Endothelial cell of umbilical vein (primary cell): ENCODE data around the gene ATN1. TPM values are rescaled to one million over a fixed set of nuclear protein-coding genes. Genes with fewer than 3 reads are reported as not detected.

Experiments used
- BruUV-seq: library from RNA; stranded (reverse); fragments of 400-500 nt; replicated peaks from 2 replicates; lab custom pipeline; 2021; lab: Mats Ljungman, UMichigan
- CTCF ChIA-PET: fragments of 300-600, 350-600 bp; sonication (Branson Sonifier 250); formaldehyde crosslinking; loops from one replicate; lab custom pipeline; 2021; ENCODE audit warnings: antibody characterized with exemption, inconsistent platforms; lab: Charles Lee
- POLR2A ChIA-PET: fragments of 300-600, 350-600 bp; sonication (Branson Sonifier 250); formaldehyde crosslinking; loops from one replicate; lab custom pipeline; 2021; ENCODE audit warnings: antibody characterized with exemption, inconsistent platforms; lab: Charles Lee
- DNase-seq: peaks from one replicate; pipeline ENCODE4 v3.0.0-alpha.2; 2011; ENCODE audit warnings: low read depth, low spot score
- FAIRE-seq: peaks from 2 replicates; lab custom pipeline; 2011; peaks lifted over from hg19 to GRCh38; lab: Jason Lieb, UNC
- H2AFZ ChIP-seq: 2 replicates; pipeline ENCODE4 v1.6.0; 2012; ENCODE audit warnings: low read depth, low read length, control low read depth, inconsistent platforms
- H3K27ac ChIP-seq: 2 replicates; pipeline ENCODE4 v1.5.1; 2011; ENCODE audit warnings: low read depth, mild to moderate bottlenecking, control low read depth, low read length, moderate library complexity; ENCODE audit not compliant: insufficient read depth
- H3K27me3 ChIP-seq, 2 experiments: 2 replicates each; pipeline versions ENCODE4 v1.6.0 to v1.6.1; 2011; ENCODE audit warnings: low read length in 2 of 2, mixed read lengths in 1 of 2; ENCODE audit not compliant: control insufficient read depth in 2 of 2, insufficient read depth in 2 of 2
- H3K36me3 ChIP-seq, 2 experiments: 2 replicates in 1 of 2; 3 replicates in 1 of 2; pipeline ENCODE4 v1.5.1; 2011; ENCODE audit warnings: low read length in 2 of 2, mild to moderate bottlenecking in 1 of 2, moderate library complexity in 1 of 2; ENCODE audit not compliant: control insufficient read depth in 2 of 2, insufficient read depth in 2 of 2; ENCODE audit errors: extremely low read depth in 1 of 2
- H3K4me1 ChIP-seq: 3 replicates; pipeline ENCODE4 v1.5.1; 2011; ENCODE audit warnings: mild to moderate bottlenecking, low read length; ENCODE audit not compliant: control insufficient read depth, insufficient read depth; ENCODE audit errors: extremely low read depth
- H3K4me2 ChIP-seq: 2 replicates; pipeline ENCODE4 v1.6.1; 2011; ENCODE audit warnings: low read length, control low read depth, mixed read lengths; ENCODE audit not compliant: insufficient read depth
- H3K4me3 ChIP-seq, 3 experiments: fragments of 200-600 bp in 1 of 3; sonication (generic), shearing (Covaris generic) in 1 of 3; replicated peaks in 1 of 3; 2 replicates each; pipeline ENCODE4 v1.5.1; 2011 to 2016; ENCODE audit warnings: control low read depth in 3 of 3, low read length in 3 of 3, mild to moderate bottlenecking in 2 of 3, inconsistent platforms in 1 of 3, low read depth in 1 of 3, moderate library complexity in 1 of 3; ENCODE audit not compliant: insufficient read depth in 1 of 3
- H3K79me2 ChIP-seq: 2 replicates; pipeline ENCODE4 v1.6.0; 2012; ENCODE audit warnings: low read length, inconsistent platforms; ENCODE audit not compliant: control insufficient read depth, insufficient read depth
- H3K9ac ChIP-seq: replicated peaks from 2 replicates; pipeline ENCODE3; 2011; ENCODE audit warnings: low read length, control low read depth; ENCODE audit not compliant: insufficient read depth; ENCODE audit errors: extremely low read depth
- H3K9me1 ChIP-seq: replicated peaks from 3 replicates; pipeline ENCODE4 v1.6.0; 2011; ENCODE audit warnings: mild to moderate bottlenecking, low read length; ENCODE audit not compliant: control insufficient read depth, insufficient read depth; ENCODE audit errors: extremely low read depth
- H3K9me3 ChIP-seq: replicated peaks from 2 replicates; pipeline ENCODE4 v1.5.1; 2012; ENCODE audit warnings: low read length, inconsistent platforms; ENCODE audit not compliant: control insufficient read depth, insufficient read depth
- H4K20me1 ChIP-seq: replicated peaks from 2 replicates; pipeline ENCODE3; 2011; ENCODE audit warnings: mild to moderate bottlenecking, low read length; ENCODE audit not compliant: control insufficient read depth, insufficient read depth; ENCODE audit errors: extremely low read depth
- CTCF ChIP-seq, 2 donors: IDR thresholded peaks; 1 replicate in 1 of 2; 2 replicates in 1 of 2; pipeline ENCODE4 v1.5.1; 2011; ENCODE audit warnings: low read length in 2 of 2, mild to moderate bottlenecking in 2 of 2, moderate library complexity in 2 of 2, control low read depth in 1 of 2, inconsistent platforms in 1 of 2, low read depth in 1 of 2; ENCODE audit not compliant: insufficient read depth in 1 of 2; ENCODE audit errors: extremely low read depth in 1 of 2
- EZH2 ChIP-seq: IDR thresholded peaks from 2 replicates; pipeline ENCODE4 v1.6.1; 2012; ENCODE audit warnings: borderline replicate concordance, low read depth, mild to moderate bottlenecking, moderate library complexity, low read length, inconsistent platforms; ENCODE audit not compliant: severe bottlenecking
- FOS ChIP-seq: IDR thresholded peaks from 2 replicates; pipeline ENCODE4 v1.6.1; 2011; ENCODE audit warnings: mild to moderate bottlenecking, low read length, moderate library complexity, borderline replicate concordance; ENCODE audit not compliant: insufficient read depth
- GATA2 ChIP-seq: IDR thresholded peaks from 2 replicates; pipeline ENCODE4 v1.7.0; 2011; ENCODE audit warnings: low read depth, mild to moderate bottlenecking, moderate library complexity, mixed read lengths, low read length; ENCODE audit not compliant: insufficient read length, insufficient read depth
- JUN ChIP-seq: IDR thresholded peaks from 2 replicates; pipeline ENCODE4 v1.6.1; 2011; ENCODE audit warnings: borderline replicate concordance, low read depth; ENCODE audit not compliant: insufficient read length, insufficient read depth
- MAX ChIP-seq: IDR thresholded peaks from 2 replicates; pipeline ENCODE4 v1.6.1; 2011; ENCODE audit not compliant: insufficient read depth, insufficient read length
- MYC ChIP-seq: IDR thresholded peaks from one replicate; pipeline ENCODE4 v1.6.1; 2011; ENCODE audit warnings: mild to moderate bottlenecking, low read depth, low read length
- POLR2A ChIP-seq: IDR thresholded peaks from 2 replicates; pipeline ENCODE4 v1.6.1; 2012; ENCODE audit warnings: low read depth, mild to moderate bottlenecking, control low read depth, low read length
- POLR2AphosphoS5 ChIP-seq: IDR thresholded peaks from 2 replicates; pipeline ENCODE4 v1.6.1; 2012; ENCODE audit warnings: low read depth, mild to moderate bottlenecking, control low read depth, low read length, moderate library complexity; ENCODE audit not compliant: insufficient read depth
- dilution Hi-C: fragments of 300-500 bp; cut with MboI; formaldehyde crosslinking; loops from one replicate; pipeline ENCODE4 v1.15.0; 2019; ENCODE audit warnings: low sequenced_read_pairs; ENCODE audit not compliant: extremely low pct_ligation_motif_present
- intact Hi-C: fragments of 100-400 bp; cut with micrococcal nuclease; formaldehyde crosslinking; loops from one replicate; pipeline ENCODE4 v1.10.0; 2022
- polyA plus RNA-seq, 4 experiments: library from polyadenylated mRNA; depleted of rRNA in 3 of 4; stranded (reverse) in 3 of 4; unstranded in 1 of 4; fragments of >200 nt; gene quantifications; 2 replicates each; pipeline versions ENCODE4 v1.2.1 to v1.2.3, GENCODE V29; 2011 to 2012; ENCODE audit warnings: missing spikeins in 1 of 4
- total RNA-seq: library from RNA; stranded (reverse); gene quantifications from 2 replicates; pipeline ENCODE4 v1.2.3, GENCODE V29; 2021

ATN1 gene
- total and polyA plus RNA-seq, 2 donors (not counting 3 experiments of a cell fraction or from before 2014, with no cell fraction given): 46.4 to 117 TPM

GRCh38 chr12:6963016-6963731, 35.4 kb downstream of the ATN1 start:
- H3K9me3 ChIP-seq: no peaks in the 10 kb centered on the region
- ChIA-PET CTCF (interaction anchor here (1.6 to 4.0 kb wide), 7 partner anchors 15 to 128 kb away, joined by 4 to 124 read pairs (median 13); partner anchors contain the start of genes C12orf57, RNU7-1 and SPSB2), POLR2A (no interaction called here)
- H2AFZ ChIP-seq: no peak overlapping the region
- no peaks in the 10 kb centered on the region for H3K27me3 ChIP-seq
- no peaks in the 10 kb centered on the region for H4K20me1 ChIP-seq
- dilution Hi-C loops (no loop called here), intact Hi-C loops (no loop called here)
- H3K4me3 ChIP-seq: no peak overlapping the region
- no peaks in the 10 kb centered on the region for H3K9me1 ChIP-seq
- FAIRE-seq: no peak
- no TSS peak for BruUV-seq
- peaks cover 8% of the 10 kb centered on the region for H3K79me2 ChIP-seq
- no peak for DNase-seq
- peaks cover 18% of the 10 kb centered on the region for H3K4me1 ChIP-seq
- TF ChIP-seq POLR2A (no peak), MAX (no peak), GATA2 (no peak), EZH2 (no peak), FOS (no peak), POLR2AphosphoS5 (no peak), MYC (no peak), JUN (no peak), CTCF (IDR thresholded peaks at IDR 0.05; ENCODE audit: extremely low read depth in 1 of 2, insufficient read depth in 1 of 2, low read depth in 1 of 2, low read length in 2 of 2) (no peak)
- H3K36me3 ChIP-seq: peaks cover 13 to 25% of the 10 kb centered on the region in 2 experiments
- no peak overlapping the region for H3K27ac ChIP-seq
- no peak overlapping the region for H3K9ac ChIP-seq
- H3K4me2 ChIP-seq: no peak overlapping the region
